Measurements from ENCODE around the gene TUBB. TPM values are rescaled to one million over a fixed set of nuclear protein-coding genes. Genes with fewer than 3 reads are reported as not detected.

TUBB gene
- total and polyA plus RNA-seq, 9 of the 15 experiments (the other 6 are each of a cell fraction or from before 2014, with no cell fraction given): 971 to 2,870 (median 1,478) TPM

DNA sequence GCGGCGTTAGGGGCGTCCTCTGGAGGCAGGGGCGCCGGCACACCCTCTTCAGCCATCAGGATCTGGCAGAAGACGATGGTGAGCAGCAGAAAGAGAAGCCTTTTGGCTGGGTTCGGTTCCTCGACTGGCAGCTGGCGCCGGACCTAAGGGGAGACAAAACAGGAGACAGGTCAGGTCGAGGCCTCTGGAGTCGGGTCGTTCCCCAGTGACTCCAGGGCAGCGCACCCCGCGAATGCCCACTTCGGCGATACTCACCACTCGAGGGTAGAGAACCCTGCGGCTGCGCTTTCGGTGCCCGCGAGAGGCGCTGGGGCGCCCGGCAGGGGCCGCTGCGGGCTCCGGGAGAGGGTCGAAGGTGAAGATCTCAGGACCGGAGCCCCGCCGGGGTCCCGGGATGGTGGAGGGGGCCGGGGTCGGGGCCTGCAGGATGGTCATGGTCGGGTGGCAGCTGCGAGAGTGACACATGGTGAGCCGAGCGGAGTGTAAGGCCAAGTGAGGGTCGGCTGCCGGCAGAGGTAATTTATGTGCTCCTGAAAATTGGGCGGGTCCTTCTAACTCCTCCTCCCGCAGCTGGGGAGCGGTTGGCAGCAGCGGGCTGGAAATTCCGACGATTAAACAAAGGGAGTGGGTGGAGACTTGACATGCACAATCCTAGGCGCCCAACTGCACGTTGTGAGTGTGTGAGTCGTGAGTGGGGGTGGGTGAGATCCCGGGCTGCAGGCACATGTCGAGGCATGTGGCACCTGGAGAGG lies 24.1 kb downstream of the TUBB start, which contains the start of gene IER3 (continued):
- TF ChIP-seq ZBTB40 (IDR thresholded peaks at IDR 0.05) (no peak), ZBTB40 (CRISPR knock-in tag; IDR thresholded peaks at IDR 0.05) (no peak), DPF2 (IDR thresholded peaks at IDR 0.05) (peak; percentile 62), XRCC4 (IDR thresholded peaks at IDR 0.05; ENCODE audit: extremely low read depth, insufficient read depth, insufficient read length) (no peak), GABPB2 (CRISPR knock-in tag; conservative IDR thresholded peaks at IDR 0.05) (no peak), MGA (IDR thresholded peaks at IDR 0.05) (peak; percentile 63), CAMTA2 (CRISPR knock-in tag; conservative IDR thresholded peaks at IDR 0.05) (no peak)

All from K562 (cell line).